HCT116 (cell line): ENCODE data around the gene CAPN3.

Experiments
- EZH2 ChIP-seq: fragments of 200-600 bp; sonication (generic); IDR thresholded peaks from 2 replicates; pipeline ENCODE4 v1.6.1; 2017; ENCODE audit warnings: antibody characterized with exemption, mixed run types
- EZH2phosphoT487 ChIP-seq: fragments of 200-600 bp; IDR thresholded peaks from 2 replicates; pipeline ENCODE4 v1.6.1; 2018; ENCODE audit warnings: antibody characterized with exemption, borderline replicate concordance
- FOSL1 ChIP-seq: IDR thresholded peaks from 2 replicates; pipeline ENCODE4 v1.6.1; 2012; ENCODE audit warnings: low read depth
- POLR2A ChIP-seq: IDR thresholded peaks from 2 replicates; pipeline ENCODE4 v1.7.0; 2011; ENCODE audit warnings: borderline replicate concordance; ENCODE audit not compliant: insufficient read depth, insufficient read length; ENCODE audit errors: extremely low read depth
- POLR2AphosphoS5 ChIP-seq: IDR thresholded peaks from 2 replicates; pipeline ENCODE4 v1.6.1; 2011; ENCODE audit warnings: mild to moderate bottlenecking, low read depth, low read length, moderate library complexity
- RAD21 ChIP-seq: IDR thresholded peaks from 2 replicates; pipeline ENCODE4 v1.6.1; 2012; ENCODE audit warnings: low read depth, mild to moderate bottlenecking
- SP1 ChIP-seq: IDR thresholded peaks from 2 replicates; pipeline ENCODE4 v1.6.1; 2012; ENCODE audit warnings: low read depth
- TCF7L2 ChIP-seq: IDR thresholded peaks from 2 replicates; pipeline ENCODE4 v1.7.0; 2011; ENCODE audit warnings: borderline replicate concordance, inconsistent platforms; ENCODE audit not compliant: insufficient read depth, insufficient read length; ENCODE audit errors: extremely low read depth
- TF ChIP-seq, protein P1 (sequence below), 3 experiments: fragments of 200-600 bp in 1 of 3; sonication (generic) in 1 of 3; IDR thresholded peaks in 2 of 3; conservative IDR thresholded peaks in 1 of 3; 2 replicates each; pipeline ENCODE4 v1.5.1; 2012 to 2017; ENCODE audit warnings: low read depth in 2 of 3, low read length in 2 of 3, antibody characterized with exemption in 1 of 3, borderline replicate concordance in 1 of 3, control low read depth in 1 of 3, mild to moderate bottlenecking in 1 of 3, mixed read lengths in 1 of 3, mixed run types in 1 of 3, moderate library complexity in 1 of 3; ENCODE audit not compliant: insufficient read depth in 1 of 3
- TF ChIP-seq, protein P2 (sequence below): IDR thresholded peaks from 2 replicates; pipeline ENCODE4 v1.6.1; 2012; ENCODE audit warnings: low read depth
- TF ChIP-seq, protein P3 (sequence below): IDR thresholded peaks from 2 replicates; pipeline ENCODE4 v1.6.1; 2011; ENCODE audit warnings: mild to moderate bottlenecking, low read length, moderate library complexity; ENCODE audit not compliant: insufficient replicate concordance; ENCODE audit errors: extremely low read depth

DNA sequence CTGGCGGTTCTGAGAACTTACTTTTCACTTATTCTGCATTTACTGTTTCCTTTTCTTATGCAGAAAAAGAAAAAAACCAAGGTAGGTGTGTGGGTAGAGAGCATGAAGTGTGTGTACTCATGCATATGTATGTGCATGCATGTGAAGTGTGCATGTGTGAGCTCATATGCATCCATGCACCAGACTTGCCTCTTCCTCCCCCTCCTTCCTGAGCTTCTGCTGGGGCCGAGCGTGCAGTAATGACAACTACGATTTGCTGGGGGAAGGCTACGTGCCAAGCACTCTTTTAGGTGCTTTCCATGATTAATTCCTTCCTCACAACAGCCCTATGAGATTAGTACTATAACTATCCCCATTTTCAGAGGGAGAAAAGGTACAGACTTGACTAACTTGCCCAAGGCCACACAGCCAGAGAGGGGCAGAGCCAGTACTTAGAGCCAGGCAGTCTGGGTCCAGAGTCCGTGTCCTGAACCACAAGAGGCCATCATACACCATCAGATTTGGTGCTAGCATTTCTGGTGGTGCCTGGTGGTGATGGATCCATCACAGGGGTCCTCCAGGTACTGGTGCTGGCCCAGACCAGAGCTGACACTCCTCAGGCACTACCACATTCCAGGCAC, 46.7 kb downstream of the CAPN3 start:
- TF ChIP-seq, protein P1, sequence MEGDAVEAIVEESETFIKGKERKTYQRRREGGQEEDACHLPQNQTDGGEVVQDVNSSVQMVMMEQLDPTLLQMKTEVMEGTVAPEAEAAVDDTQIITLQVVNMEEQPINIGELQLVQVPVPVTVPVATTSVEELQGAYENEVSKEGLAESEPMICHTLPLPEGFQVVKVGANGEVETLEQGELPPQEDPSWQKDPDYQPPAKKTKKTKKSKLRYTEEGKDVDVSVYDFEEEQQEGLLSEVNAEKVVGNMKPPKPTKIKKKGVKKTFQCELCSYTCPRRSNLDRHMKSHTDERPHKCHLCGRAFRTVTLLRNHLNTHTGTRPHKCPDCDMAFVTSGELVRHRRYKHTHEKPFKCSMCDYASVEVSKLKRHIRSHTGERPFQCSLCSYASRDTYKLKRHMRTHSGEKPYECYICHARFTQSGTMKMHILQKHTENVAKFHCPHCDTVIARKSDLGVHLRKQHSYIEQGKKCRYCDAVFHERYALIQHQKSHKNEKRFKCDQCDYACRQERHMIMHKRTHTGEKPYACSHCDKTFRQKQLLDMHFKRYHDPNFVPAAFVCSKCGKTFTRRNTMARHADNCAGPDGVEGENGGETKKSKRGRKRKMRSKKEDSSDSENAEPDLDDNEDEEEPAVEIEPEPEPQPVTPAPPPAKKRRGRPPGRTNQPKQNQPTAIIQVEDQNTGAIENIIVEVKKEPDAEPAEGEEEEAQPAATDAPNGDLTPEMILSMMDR (IDR thresholded peaks at IDR 0.05 in 2 of 3, conservative IDR thresholded peaks at IDR 0.05 in 1 of 3; ENCODE audit: borderline replicate concordance in 1 of 3, insufficient read depth in 1 of 3, low read depth in 2 of 3, low read length in 2 of 3) = no peak
- no peak for TF ChIP-seq FOSL1
- TF ChIP-seq SP1 = no peak
- no peak for TF ChIP-seq POLR2A
- no peak for TF ChIP-seq TCF7L2
- TF ChIP-seq RAD21 = no peak
- no peak for TF ChIP-seq POLR2AphosphoS5
- no peak for TF ChIP-seq EZH2phosphoT487
- TF ChIP-seq EZH2 = no peak
- TF ChIP-seq, protein P2, sequence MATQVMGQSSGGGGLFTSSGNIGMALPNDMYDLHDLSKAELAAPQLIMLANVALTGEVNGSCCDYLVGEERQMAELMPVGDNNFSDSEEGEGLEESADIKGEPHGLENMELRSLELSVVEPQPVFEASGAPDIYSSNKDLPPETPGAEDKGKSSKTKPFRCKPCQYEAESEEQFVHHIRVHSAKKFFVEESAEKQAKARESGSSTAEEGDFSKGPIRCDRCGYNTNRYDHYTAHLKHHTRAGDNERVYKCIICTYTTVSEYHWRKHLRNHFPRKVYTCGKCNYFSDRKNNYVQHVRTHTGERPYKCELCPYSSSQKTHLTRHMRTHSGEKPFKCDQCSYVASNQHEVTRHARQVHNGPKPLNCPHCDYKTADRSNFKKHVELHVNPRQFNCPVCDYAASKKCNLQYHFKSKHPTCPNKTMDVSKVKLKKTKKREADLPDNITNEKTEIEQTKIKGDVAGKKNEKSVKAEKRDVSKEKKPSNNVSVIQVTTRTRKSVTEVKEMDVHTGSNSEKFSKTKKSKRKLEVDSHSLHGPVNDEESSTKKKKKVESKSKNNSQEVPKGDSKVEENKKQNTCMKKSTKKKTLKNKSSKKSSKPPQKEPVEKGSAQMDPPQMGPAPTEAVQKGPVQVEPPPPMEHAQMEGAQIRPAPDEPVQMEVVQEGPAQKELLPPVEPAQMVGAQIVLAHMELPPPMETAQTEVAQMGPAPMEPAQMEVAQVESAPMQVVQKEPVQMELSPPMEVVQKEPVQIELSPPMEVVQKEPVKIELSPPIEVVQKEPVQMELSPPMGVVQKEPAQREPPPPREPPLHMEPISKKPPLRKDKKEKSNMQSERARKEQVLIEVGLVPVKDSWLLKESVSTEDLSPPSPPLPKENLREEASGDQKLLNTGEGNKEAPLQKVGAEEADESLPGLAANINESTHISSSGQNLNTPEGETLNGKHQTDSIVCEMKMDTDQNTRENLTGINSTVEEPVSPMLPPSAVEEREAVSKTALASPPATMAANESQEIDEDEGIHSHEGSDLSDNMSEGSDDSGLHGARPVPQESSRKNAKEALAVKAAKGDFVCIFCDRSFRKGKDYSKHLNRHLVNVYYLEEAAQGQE = no peak
- TF ChIP-seq, protein P3, sequence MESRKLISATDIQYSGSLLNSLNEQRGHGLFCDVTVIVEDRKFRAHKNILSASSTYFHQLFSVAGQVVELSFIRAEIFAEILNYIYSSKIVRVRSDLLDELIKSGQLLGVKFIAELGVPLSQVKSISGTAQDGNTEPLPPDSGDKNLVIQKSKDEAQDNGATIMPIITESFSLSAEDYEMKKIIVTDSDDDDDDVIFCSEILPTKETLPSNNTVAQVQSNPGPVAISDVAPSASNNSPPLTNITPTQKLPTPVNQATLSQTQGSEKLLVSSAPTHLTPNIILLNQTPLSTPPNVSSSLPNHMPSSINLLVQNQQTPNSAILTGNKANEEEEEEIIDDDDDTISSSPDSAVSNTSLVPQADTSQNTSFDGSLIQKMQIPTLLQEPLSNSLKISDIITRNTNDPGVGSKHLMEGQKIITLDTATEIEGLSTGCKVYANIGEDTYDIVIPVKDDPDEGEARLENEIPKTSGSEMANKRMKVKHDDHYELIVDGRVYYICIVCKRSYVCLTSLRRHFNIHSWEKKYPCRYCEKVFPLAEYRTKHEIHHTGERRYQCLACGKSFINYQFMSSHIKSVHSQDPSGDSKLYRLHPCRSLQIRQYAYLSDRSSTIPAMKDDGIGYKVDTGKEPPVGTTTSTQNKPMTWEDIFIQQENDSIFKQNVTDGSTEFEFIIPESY = no peak
